Measurements from ENCODE around the gene CMTR1.

GRCh38 chr6:37514837-37515236 is 81.8 kb downstream of the CMTR1 start:
- TF ChIP-seq SP1 (IDR thresholded peaks at IDR 0.05) (no peak), BHLHE40 (IDR thresholded peaks at IDR 0.05; ENCODE audit: borderline replicate concordance) (no peak), TARDBP (IDR thresholded peaks at IDR 0.05) (no peak), FOXK2 (IDR thresholded peaks at IDR 0.05) (no peak), FOXM1 (IDR thresholded peaks at IDR 0.05; ENCODE audit: borderline replicate concordance) (no peak)

Data from HEK293T (cell line).